ENCODE data around the gene DEAF1. TPM values are rescaled to one million over a fixed set of nuclear protein-coding genes. Genes with fewer than 3 reads are reported as not detected.

DEAF1 gene
- total RNA-seq, 4 donors from 2014 or later: 37.0 to 60.6 (median 43.7) TPM

DNA sequence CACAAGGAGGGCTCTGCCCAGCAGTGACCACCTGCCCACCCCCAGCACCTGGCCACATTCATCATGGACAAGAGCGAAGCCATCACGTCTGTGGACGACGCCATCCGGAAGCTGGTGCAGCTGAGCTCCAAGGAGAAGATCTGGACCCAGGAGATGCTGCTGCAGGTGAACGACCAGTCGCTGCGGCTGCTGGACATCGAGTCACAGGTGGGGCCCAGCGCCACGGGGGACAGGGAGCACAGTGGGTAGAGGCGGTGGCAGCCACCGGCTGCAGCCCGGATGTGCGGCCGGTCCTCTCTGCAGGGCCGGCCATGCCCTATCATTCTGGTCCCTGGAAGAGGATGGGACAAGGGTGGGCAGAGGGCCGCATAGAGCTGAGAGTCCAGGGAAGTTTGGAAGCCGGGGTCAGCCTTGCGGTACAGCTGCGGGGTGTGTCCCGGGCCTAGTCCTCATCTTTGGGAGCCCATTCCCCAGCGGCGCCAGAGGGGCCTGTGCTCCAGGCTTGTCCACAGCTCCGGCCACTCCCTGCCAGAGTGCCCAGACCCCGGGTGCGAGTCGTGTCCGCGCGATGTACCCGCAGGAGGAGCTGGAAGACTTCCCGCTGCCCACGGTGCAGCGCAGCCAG lies 25.1 kb upstream of the DEAF1 start:
- Histone ChIP-seq H3K27me3 (peaks cover 7% of the 10 kb centered on the region), H3K4me1 (peaks cover 21% of the 10 kb centered on the region), H3K4me3 (no peak overlapping the region), H3K27ac (no peak overlapping the region), H3K9me3 (no peaks in the 10 kb centered on the region), H3K36me3 (peaks cover 22% of the 10 kb centered on the region)
- 89% methylated on average over 14 of the region's 35 CpGs for WGBS
- DNase-seq (ENCODE audit: low spot score in 2 of 2): no peak
- TF ChIP-seq, protein P1, sequence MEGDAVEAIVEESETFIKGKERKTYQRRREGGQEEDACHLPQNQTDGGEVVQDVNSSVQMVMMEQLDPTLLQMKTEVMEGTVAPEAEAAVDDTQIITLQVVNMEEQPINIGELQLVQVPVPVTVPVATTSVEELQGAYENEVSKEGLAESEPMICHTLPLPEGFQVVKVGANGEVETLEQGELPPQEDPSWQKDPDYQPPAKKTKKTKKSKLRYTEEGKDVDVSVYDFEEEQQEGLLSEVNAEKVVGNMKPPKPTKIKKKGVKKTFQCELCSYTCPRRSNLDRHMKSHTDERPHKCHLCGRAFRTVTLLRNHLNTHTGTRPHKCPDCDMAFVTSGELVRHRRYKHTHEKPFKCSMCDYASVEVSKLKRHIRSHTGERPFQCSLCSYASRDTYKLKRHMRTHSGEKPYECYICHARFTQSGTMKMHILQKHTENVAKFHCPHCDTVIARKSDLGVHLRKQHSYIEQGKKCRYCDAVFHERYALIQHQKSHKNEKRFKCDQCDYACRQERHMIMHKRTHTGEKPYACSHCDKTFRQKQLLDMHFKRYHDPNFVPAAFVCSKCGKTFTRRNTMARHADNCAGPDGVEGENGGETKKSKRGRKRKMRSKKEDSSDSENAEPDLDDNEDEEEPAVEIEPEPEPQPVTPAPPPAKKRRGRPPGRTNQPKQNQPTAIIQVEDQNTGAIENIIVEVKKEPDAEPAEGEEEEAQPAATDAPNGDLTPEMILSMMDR (IDR thresholded peaks at IDR 0.05): no peak
- TF ChIP-seq EP300 (IDR thresholded peaks at IDR 0.05) (no peak), POLR2AphosphoS5 (IDR thresholded peaks at IDR 0.05) (no peak), POLR2A (IDR thresholded peaks at IDR 0.05) (no peak)

DNA sequence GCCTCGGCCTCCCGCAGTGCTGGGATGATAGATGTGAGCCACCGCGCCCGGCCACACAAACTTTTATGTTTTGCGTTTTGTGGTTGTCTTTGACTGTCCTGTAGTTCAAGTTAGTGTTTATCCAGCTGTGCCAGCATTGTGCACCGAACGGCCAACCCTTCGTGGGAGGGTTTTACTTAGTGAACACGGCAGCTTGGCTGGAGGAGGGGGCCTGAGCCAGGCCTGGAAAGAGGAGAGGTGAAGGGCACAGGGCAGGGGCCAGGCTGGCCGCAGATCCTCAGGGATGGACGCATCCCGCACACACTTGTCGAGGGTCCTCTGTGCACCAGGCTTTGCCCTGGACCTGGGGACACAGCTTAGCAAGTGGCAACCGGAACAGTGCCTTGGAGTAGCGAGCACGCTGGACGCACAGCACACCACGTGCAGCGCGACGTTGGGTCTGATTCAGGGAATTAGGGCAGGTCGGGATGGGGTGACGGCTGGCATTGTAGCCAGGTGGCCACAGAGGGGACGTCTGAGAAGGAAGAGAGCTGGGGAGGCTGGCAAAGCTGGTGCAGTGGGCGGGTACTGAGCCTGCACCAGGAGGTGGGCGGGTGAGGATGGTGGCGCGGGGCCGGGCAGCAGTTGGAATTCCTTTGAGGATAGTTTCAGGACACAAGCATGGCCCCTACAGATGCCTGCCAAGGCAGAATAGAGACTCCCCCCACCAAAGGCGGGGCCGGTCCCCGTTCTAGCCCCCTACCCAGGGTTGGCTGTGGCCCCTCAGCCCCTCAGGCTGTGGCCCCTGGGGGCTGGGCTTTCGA lies 24.4 kb upstream of the DEAF1 start:
- TF ChIP-seq POLR2AphosphoS5 (IDR thresholded peaks at IDR 0.05) (no peak), POLR2A (IDR thresholded peaks at IDR 0.05) (no peak), EP300 (IDR thresholded peaks at IDR 0.05) (no peak)
- TF ChIP-seq, protein P1 (IDR thresholded peaks at IDR 0.05): no peak
- DNase-seq (ENCODE audit: low spot score in 2 of 2): no peak
- no peak overlapping the region for H3K4me3 ChIP-seq
- WGBS: 86% methylated on average over 30 of the region's 34 CpGs
- H3K27ac ChIP-seq: no peak overlapping the region
- peaks cover 7% of the 10 kb centered on the region for H3K27me3 ChIP-seq
- H3K36me3 ChIP-seq: peaks cover 16% of the 10 kb centered on the region
- H3K9me3 ChIP-seq: no peaks in the 10 kb centered on the region
- peaks cover 21% of the 10 kb centered on the region for H3K4me1 ChIP-seq

DNA sequence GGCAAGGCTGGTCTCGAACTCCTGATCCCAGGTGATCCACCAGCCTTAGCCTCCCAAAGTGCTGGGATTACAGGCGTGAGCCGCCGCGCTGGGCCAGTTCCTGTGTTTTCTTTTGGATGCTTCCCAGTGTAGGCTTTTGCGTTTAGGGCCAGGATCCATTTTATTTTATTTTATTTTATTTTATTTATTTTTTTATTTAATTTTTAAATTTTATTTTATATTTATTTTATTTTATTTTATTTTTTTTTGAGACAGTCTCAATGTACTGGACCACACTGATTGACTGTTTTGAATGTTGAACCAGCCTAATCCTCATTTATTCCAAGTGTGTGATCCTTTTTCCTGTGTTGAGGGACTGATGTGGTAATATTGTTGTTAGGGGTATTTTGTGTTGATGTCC lies 19.4 kb upstream of the DEAF1 start:
- Histone ChIP-seq H3K27me3 (no peaks in the 10 kb centered on the region), H3K4me3 (no peak overlapping the region), H3K4me1 (peaks cover 18% of the 10 kb centered on the region), H3K36me3 (peaks cover 6% of the 10 kb centered on the region), H3K27ac (no peak overlapping the region), H3K9me3 (no peaks in the 10 kb centered on the region)
- WGBS: 97% methylated on average over 6 of the region's 6 CpGs
- TF ChIP-seq EP300 (IDR thresholded peaks at IDR 0.05): no peak
- TF ChIP-seq POLR2A (IDR thresholded peaks at IDR 0.05): no peak
- TF ChIP-seq POLR2AphosphoS5 (IDR thresholded peaks at IDR 0.05): no peak
- TF ChIP-seq, protein P1 (IDR thresholded peaks at IDR 0.05): no peak
- DNase-seq (ENCODE audit: low spot score in 2 of 2): no peak

DNA sequence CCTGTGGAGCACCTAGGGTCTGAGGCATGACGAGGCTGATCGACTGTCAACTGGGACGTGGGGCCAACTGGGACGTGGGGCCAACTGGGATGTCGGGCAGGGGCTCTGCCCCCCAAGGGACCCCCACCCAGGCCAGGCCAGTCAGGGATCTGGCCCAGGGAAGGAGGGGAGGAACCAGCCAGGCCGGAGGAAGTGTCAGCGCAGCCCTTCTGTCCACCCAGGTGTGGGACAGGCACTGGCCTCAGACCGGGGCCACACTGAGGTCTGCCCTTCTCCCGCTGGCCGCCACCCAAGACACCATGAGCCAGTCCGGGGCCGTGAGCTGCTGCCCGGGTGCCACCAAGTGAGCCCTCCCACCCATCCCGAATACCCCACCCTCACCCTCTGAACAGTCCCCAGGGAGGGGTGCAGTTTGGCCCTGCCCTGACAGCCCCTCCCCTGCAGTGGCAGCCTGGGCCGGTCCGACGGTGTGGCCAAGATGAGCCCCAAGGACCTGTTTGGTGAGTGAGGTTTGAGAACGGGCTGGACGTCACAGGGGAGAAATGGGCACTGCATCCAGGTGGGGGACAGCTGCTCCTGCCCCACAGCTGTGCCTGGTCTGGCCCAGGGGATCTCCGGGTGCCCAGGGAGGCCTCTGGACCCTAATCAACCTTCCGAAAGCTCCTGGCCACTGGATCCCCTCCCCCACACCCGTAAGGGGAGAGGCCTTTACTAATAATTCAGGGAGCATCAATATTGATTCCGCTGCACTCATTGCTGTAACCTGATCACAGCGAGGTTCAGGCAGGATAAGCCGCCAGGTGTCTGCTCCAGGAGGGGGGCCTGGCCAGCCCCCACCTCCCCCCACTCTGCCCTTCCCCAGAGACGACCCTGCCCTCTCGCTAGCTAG lies 14.3 kb upstream of the DEAF1 start:
- H3K36me3 ChIP-seq: peaks cover 6% of the 10 kb centered on the region
- WGBS: 80% methylated on average over 16 of the region's 27 CpGs
- DNase-seq (ENCODE audit: low spot score in 2 of 2): peak in 1 of 2 donors; percentile 67
- H3K4me3 ChIP-seq: no peak overlapping the region
- no peak for TF ChIP-seq POLR2AphosphoS5 (IDR thresholded peaks at IDR 0.05)
- TF ChIP-seq POLR2A (IDR thresholded peaks at IDR 0.05): no peak
- TF ChIP-seq, protein P1 (IDR thresholded peaks at IDR 0.05): no peak
- no peak for TF ChIP-seq EP300 (IDR thresholded peaks at IDR 0.05)
- H3K27me3 ChIP-seq: no peaks in the 10 kb centered on the region
- peak overlapping the region; percentile 71 for H3K27ac ChIP-seq
- H3K4me1 ChIP-seq: peaks cover 67% of the 10 kb centered on the region
- H3K9me3 ChIP-seq: no peaks in the 10 kb centered on the region

Data from suprapubic skin (tissue), 4 donors.